Prostate gland (tissue), 2 donors: ENCODE data around the gene THAP5.

Source experiments
- CTCF ChIP-seq, 4 experiments: fragments of 200-600 bp in 2 of 4; fragments of 450-650 bp in 2 of 4; sonication (generic) in 2 of 4; IDR thresholded peaks; 1 replicate in 3 of 4; 2 replicates in 1 of 4; pipeline ENCODE4 v1.5.1; 2016 to 2019; ENCODE audit warnings: antibody characterized with exemption in 4 of 4, mild to moderate bottlenecking in 2 of 4, moderate library complexity in 2 of 4
- POLR2AphosphoS5 ChIP-seq: sonication (generic); formaldehyde crosslinking; IDR thresholded peaks from one replicate; pipeline ENCODE4 v1.6.1; 2017; ENCODE audit warnings: antibody characterized with exemption

DNA sequence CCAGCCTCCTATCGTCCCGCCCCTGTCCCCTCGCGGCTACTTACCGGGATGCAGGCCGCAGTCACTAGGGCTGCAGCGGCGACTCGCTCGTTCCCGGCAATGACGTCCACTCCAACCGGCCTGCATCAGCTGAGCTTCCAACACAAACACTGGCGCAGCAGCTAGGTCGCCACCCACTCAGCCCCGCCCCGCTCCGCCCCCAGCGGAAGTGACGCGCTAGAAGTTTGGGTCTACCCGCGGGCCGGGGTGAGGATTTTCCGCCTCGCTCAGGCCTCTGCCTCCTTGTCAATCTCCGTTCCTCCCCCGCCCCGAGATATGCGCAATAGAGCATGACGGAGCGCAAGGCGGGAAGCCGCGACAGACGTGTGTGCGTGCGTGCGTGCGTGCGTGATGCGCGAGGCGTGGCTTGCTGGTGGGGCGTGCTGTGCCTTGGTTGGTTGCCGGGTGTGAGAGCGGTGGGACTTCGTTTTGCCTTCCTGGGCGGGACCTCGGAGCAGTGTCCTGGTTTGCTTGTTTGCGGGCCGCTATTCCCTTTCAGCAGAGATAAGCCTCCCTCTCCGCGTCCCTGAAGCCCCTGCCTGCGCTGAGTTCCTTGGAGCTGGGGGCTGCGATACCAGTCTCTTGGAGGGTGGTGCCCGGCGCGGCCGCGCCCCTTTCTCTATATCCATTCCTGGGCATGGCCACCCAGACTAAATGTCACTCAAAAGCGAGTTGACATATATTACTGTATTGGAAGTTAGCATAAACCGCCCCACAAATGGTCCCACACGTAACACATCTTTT is 43.3 kb downstream of the THAP5 start, which contains the start of gene PNPLA8:
- TF ChIP-seq CTCF (IDR thresholded peaks at IDR 0.05) (peak in 1 of 4 experiments; percentile 42), POLR2AphosphoS5 (peak; percentile 98)
